RWPE2 (cell line): ENCODE data around the gene DNAJB11.
"Not testable (repeated sequence)": the region's sequence is repeated elsewhere in the genome, so short reads cannot be mapped to it uniquely, and the experiment has no call there.

Source experiments
- ATAC-seq: fragments of 200-7000 bp; cut with Tn5 transposase; 3 replicates; pipeline ENCODE4 v1.9.1; 2021; ENCODE audit warnings: low read depth
- DNase-seq: peaks from one replicate; pipeline ENCODE4 v3.0.0-alpha.2; 2020; ENCODE audit warnings: low spot score
- H3K27ac ChIP-seq: fragments of 450-650 bp; 2 replicates; pipeline ENCODE4 v1.5.1; 2017; ENCODE audit warnings: mild to moderate bottlenecking; ENCODE audit not compliant: poor library complexity, severe bottlenecking
- H3K27me3 ChIP-seq: fragments of 250-450 bp; sonication (Bioruptor Pico); 2 replicates; pipeline ENCODE4 v1.5.1; 2021; ENCODE audit warnings: mild to moderate bottlenecking, moderate library complexity; ENCODE audit not compliant: insufficient read depth, poor library complexity, severe bottlenecking
- H3K36me3 ChIP-seq: fragments of 250-450 bp; sonication (Bioruptor Pico); 2 replicates; pipeline ENCODE4 v1.5.1; 2020; ENCODE audit warnings: low read depth, mild to moderate bottlenecking, moderate library complexity
- H3K4me1 ChIP-seq: fragments of 250-450 bp; sonication (Bioruptor Pico); 2 replicates; pipeline ENCODE4 v1.5.1; 2021; ENCODE audit warnings: mild to moderate bottlenecking, moderate library complexity; ENCODE audit not compliant: insufficient read depth, poor library complexity, severe bottlenecking
- H3K4me3 ChIP-seq: fragments of 250-450 bp; sonication (Bioruptor Pico); 2 replicates; pipeline ENCODE4 v1.5.1; 2021; ENCODE audit warnings: mild to moderate bottlenecking, moderate library complexity; ENCODE audit not compliant: severe bottlenecking
- H3K9me3 ChIP-seq: fragments of 250-450 bp; sonication (Bioruptor Pico); 2 replicates; pipeline ENCODE4 v1.5.1; 2021; ENCODE audit warnings: mild to moderate bottlenecking, moderate library complexity; ENCODE audit not compliant: severe bottlenecking
- TF ChIP-seq, protein P1 (sequence below): fragments of 450-650 bp; IDR thresholded peaks from one replicate; pipeline ENCODE4 v1.5.1; 2017; ENCODE audit warnings: mild to moderate bottlenecking, moderate library complexity; ENCODE audit not compliant: poor library complexity, severe bottlenecking

The DNAJB11 gene

GRCh38 chr3:186630950-186631641, 60.6 kb downstream of the DNAJB11 start:
- no peak overlapping the region for H3K4me3 ChIP-seq
- H3K36me3 ChIP-seq = no peaks in the 10 kb centered on the region
- H3K27me3 ChIP-seq = no peaks in the 10 kb centered on the region
- DNase-seq = no peak
- ATAC-seq = no peak
- TF ChIP-seq, protein P1, sequence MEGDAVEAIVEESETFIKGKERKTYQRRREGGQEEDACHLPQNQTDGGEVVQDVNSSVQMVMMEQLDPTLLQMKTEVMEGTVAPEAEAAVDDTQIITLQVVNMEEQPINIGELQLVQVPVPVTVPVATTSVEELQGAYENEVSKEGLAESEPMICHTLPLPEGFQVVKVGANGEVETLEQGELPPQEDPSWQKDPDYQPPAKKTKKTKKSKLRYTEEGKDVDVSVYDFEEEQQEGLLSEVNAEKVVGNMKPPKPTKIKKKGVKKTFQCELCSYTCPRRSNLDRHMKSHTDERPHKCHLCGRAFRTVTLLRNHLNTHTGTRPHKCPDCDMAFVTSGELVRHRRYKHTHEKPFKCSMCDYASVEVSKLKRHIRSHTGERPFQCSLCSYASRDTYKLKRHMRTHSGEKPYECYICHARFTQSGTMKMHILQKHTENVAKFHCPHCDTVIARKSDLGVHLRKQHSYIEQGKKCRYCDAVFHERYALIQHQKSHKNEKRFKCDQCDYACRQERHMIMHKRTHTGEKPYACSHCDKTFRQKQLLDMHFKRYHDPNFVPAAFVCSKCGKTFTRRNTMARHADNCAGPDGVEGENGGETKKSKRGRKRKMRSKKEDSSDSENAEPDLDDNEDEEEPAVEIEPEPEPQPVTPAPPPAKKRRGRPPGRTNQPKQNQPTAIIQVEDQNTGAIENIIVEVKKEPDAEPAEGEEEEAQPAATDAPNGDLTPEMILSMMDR = no peak
- H3K27ac ChIP-seq = no peak overlapping the region
- no peaks in the 10 kb centered on the region for H3K4me1 ChIP-seq
- H3K9me3 ChIP-seq = no peaks in the 10 kb centered on the region

DNA sequence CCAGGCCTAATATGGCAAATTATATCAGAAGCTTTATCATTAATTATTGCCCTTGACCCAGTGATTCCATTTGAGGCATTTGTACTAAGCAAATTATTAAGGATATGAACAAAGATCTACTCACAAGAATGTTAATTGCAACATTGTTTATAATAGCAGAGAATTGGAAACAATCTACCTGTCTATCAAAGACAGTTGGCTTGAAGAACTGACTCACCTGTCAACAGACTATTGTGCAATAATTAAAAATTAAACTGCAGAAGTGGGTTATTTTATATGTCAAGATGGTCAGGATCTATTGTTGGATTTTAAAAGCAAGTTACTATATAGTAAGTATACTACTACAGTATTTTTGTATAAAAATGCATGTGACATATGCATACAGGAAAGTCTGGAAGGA, 63.0 kb downstream of the DNAJB11 start:
- TF ChIP-seq, protein P1 = no peak
- Histone ChIP-seq H3K27ac (no peak overlapping the region), H3K9me3 (no peaks in the 10 kb centered on the region), H3K4me1 (no peaks in the 10 kb centered on the region), H3K36me3 (no peaks in the 10 kb centered on the region), H3K4me3 (no peak overlapping the region), H3K27me3 (no peaks in the 10 kb centered on the region)
- peak; percentile 54; the same call in 2 of the 3 replicates for ATAC-seq
- no peak for DNase-seq

DNA sequence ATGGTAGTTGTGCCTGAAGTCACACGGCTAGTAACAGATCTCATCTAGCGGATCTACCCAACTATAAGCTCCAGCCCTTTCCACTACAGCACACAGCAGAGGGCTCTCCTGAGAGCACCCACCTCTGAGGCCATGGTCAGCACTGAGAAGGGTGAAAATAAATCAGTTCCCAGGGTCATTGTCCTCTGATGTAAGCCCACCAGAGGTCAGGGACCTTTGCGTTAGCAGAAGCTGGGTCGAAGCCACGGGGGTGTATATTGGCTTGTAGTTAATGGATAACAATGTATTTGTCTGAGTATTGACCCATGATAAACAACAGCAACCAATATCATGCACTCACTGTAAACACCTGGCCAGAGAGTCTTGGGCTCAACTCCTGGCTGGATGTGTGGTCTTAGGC, 63.7 kb downstream of the DNAJB11 start:
- H3K27me3 ChIP-seq, H3K9me3 ChIP-seq, H3K4me3 ChIP-seq, H3K27ac ChIP-seq, ATAC-seq, H3K36me3 ChIP-seq, DNase-seq, H3K4me1 ChIP-seq: not testable (repeated sequence)
